GM12872 (cell line): Measurements from ENCODE around the gene RAPGEF1.

Experiments used
- TF ChIP-seq, protein P1 (sequence below): IDR thresholded peaks from 3 replicates; pipeline ENCODE4 v1.5.1; 2011; ENCODE audit warnings: low read depth, mild to moderate bottlenecking, low read length, moderate library complexity; ENCODE audit not compliant: insufficient read depth

Gene RAPGEF1

GRCh38 chr9:131727184-131727759, 12.6 kb downstream of the RAPGEF1 start:
- TF ChIP-seq, protein P1, sequence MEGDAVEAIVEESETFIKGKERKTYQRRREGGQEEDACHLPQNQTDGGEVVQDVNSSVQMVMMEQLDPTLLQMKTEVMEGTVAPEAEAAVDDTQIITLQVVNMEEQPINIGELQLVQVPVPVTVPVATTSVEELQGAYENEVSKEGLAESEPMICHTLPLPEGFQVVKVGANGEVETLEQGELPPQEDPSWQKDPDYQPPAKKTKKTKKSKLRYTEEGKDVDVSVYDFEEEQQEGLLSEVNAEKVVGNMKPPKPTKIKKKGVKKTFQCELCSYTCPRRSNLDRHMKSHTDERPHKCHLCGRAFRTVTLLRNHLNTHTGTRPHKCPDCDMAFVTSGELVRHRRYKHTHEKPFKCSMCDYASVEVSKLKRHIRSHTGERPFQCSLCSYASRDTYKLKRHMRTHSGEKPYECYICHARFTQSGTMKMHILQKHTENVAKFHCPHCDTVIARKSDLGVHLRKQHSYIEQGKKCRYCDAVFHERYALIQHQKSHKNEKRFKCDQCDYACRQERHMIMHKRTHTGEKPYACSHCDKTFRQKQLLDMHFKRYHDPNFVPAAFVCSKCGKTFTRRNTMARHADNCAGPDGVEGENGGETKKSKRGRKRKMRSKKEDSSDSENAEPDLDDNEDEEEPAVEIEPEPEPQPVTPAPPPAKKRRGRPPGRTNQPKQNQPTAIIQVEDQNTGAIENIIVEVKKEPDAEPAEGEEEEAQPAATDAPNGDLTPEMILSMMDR, result no peak

- TF ChIP-seq, protein P1, result no peak
These were observed 15.2 kb downstream of the RAPGEF1 start for GRCh38 chr9:131724683-131725082.

DNA sequence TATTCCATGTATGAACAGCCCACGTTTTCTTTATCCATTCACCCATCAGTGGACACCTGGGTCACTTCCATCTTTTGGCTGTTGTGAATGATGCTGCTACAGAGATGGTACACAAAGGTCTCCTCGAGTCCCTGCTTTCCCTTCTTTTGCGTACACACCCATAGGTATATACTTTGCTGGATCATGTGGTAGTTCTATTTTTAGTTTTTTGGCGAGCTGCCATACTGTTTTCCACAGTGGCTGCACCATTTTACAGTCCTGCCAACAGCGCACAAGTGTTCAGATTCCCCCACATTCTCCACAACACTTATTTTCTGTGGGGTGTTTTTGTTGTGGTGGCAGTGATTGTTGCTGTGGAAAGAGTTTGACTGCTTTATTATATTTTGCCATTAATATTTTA, 16.2 kb downstream of the RAPGEF1 start:
- TF ChIP-seq, protein P1, result no peak

DNA sequence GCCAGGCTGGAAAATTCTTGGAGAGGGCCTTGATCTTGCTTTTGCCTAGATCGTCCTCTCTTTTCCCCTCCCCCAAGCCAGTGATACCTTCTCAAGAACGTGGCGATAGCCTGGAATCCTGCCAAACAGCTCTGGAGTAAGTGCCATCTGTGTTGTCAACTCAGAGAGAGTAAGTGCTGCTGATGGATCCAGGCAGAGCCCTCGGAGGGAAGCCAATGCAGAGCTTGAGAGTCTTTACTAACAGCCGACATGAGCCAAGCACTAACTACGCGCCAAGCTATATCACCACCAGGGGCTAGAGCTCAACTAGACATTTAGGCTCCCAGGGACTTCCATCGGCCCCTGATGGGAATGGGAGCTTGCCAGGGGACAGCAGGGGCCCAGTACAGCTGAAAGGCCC, 17.6 kb downstream of the RAPGEF1 start:
- TF ChIP-seq, protein P1, result no peak

DNA sequence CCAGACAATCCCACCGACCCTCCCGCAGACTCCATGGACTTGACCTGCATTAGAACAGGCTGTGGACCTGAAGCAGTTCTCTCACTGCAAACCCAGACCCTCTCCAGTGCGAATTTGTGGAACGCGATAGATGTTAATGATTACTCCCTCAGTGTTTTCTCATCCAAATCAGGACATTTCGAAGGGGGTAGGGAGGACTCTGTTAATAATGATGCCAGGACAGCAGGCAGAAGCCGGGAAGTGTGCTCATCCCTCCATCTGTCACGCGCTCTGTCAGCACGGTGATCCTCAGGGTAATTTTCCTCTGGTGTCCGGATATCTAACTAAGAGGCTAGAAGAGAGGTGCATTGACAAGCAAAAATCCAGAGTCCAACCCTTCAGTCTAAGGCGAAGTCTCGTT, 18.8 kb downstream of the RAPGEF1 start:
- TF ChIP-seq, protein P1, result no peak

GRCh38 chr9:131720330-131720729, 19.5 kb downstream of the RAPGEF1 start:
- TF ChIP-seq, protein P1, result no peak

- TF ChIP-seq, protein P1, result no peak
These were observed 20.5 kb downstream of the RAPGEF1 start for GRCh38 chr9:131719262-131719908.
